ACHN (cell line): ENCODE measurements around the gene GPC1.
"Not testable (repeated sequence)": the region's sequence is repeated elsewhere in the genome, so short reads cannot be mapped to it uniquely, and the experiment has no call there.

Experiments used
- DNase-seq: peaks from one replicate; pipeline ENCODE4 v3.0.0-alpha.2; 2015
- in situ Hi-C: cut with HindIII; loops from 2 replicates; pipeline ENCODE4 v1.10.0; 2017; ENCODE audit warnings: low sequenced_read_pairs, low pct_ligation_motif_present, low pct_unique_long_range_greater_than_20kb

GPC1 gene

GRCh38 chr2:240469740-240470139 lies 34.3 kb downstream of the GPC1 start:
- in situ Hi-C loops, result no loop called here
- DNase-seq, result no peak

GRCh38 chr2:240472078-240472790 lies 36.8 kb downstream of the GPC1 start:
- no peak for DNase-seq
- in situ Hi-C loops, result no loop called here

- in situ Hi-C loops, result no loop called here
Observed at GRCh38 chr2:240473211-240473610, 37.7 kb downstream of the GPC1 start.

GRCh38 chr2:240477916-240478315 lies 42.5 kb downstream of the GPC1 start:
- in situ Hi-C loops, result no loop called here
- DNase-seq, result no peak

More at GRCh38 chr2:240473211-240473610, 37.7 kb downstream of the GPC1 start:
- DNase-seq, result no peak

GRCh38 chr2:240478346-240479110 lies 43.1 kb downstream of the GPC1 start:
- no peak for DNase-seq
- in situ Hi-C loops, result no loop called here

- no peak for DNase-seq
Observed at GRCh38 chr2:240479111-240479501, 43.6 kb downstream of the GPC1 start.

GRCh38 chr2:240480834-240481623 lies 45.6 kb downstream of the GPC1 start:
- in situ Hi-C loops, result no loop called here
- no peak for DNase-seq

More at GRCh38 chr2:240479111-240479501, 43.6 kb downstream of the GPC1 start:
- in situ Hi-C loops, result no loop called here

GRCh38 chr2:240481720-240482119 lies 46.3 kb downstream of the GPC1 start:
- DNase-seq, result no peak
- in situ Hi-C loops, result no loop called here

GRCh38 chr2:240482141-240482540 lies 46.7 kb downstream of the GPC1 start:
- in situ Hi-C loops, result no loop called here
- no peak for DNase-seq

- DNase-seq, result no peak
- in situ Hi-C loops, result no loop called here
Observed at GRCh38 chr2:240491483-240491882, 56.0 kb downstream of the GPC1 start.

GRCh38 chr2:240494194-240494793 lies 58.8 kb downstream of the GPC1 start:
- DNase-seq, result no peak
- in situ Hi-C loops, result no loop called here

GRCh38 chr2:240494942-240495341 lies 59.5 kb downstream of the GPC1 start:
- in situ Hi-C loops, DNase-seq: not testable (repeated sequence)

- DNase-seq, result peak; percentile 45
Observed at GRCh38 chr2:240497082-240497481, 61.6 kb downstream of the GPC1 start.

GRCh38 chr2:240498171-240498957 lies 62.9 kb downstream of the GPC1 start:
- in situ Hi-C loops, result no loop called here
- no peak for DNase-seq

More at GRCh38 chr2:240497082-240497481, 61.6 kb downstream of the GPC1 start:
- in situ Hi-C loops, result not testable (repeated sequence)

GRCh38 chr2:240498958-240499260 lies 63.4 kb downstream of the GPC1 start:
- in situ Hi-C loops, result no loop called here
- DNase-seq, result no peak

- no peak for DNase-seq
- in situ Hi-C loops, result no loop called here
Observed at GRCh38 chr2:240499309-240500301, 64.1 kb downstream of the GPC1 start.
